SKM-1 (cell line): ENCODE measurements around the gene ZNF25.
"Not testable (repeated sequence)": the region's sequence is repeated elsewhere in the genome, so short reads cannot be mapped to it uniquely, and the experiment has no call there.

Experiments used
- DNase-seq: peaks from one replicate; lab custom pipeline; 2025; ENCODE audit not compliant: unreplicated experiment; lab: John Stamatoyannopoulos, UW

Gene ZNF25

DNA sequence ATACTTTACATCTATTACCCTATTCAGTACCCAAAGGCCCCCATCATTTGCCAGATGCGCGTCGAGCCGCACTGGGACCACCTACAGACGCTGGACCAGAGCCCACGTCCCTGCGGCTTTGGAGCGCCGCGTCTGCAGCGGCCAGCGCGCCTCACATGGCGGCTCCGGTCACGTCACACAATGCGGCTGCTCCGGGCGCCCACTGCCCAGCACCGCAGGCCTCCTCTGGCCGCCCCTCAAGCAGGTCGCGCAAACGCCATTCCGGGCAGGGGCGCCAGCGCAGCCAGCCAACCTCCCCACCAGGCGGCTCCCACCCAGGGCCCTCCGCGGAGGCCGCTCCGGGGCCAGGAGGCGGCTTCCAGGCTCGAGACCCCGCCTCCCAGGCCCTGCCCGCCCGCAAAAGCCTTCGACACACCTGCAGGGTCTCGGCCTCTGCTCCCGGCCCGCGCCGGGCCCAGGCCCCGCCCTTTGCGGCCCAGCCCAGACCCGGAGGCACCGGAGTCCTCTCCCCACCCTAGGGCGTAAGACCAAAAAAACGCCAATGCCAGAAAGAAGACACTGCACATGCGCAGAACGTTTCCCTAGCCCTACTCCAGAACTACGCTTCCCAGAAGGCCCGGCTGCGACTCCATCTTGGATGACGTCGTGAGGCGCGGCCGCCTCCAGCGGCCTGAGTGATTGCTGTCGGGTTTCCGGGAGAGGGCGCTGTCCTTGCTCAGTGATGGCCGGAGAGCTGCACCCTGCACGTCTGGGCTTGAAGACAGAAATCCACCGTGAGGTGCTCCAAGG lies at the start of gene ZNF25:
Gene ZNF25, minus strand, starts transcription at position 557 of the 789 bp plus-strand sequence. CDS start 4,925 bp downstream, outside the sequence.
- DNase-seq: peak; percentile 83

DNA sequence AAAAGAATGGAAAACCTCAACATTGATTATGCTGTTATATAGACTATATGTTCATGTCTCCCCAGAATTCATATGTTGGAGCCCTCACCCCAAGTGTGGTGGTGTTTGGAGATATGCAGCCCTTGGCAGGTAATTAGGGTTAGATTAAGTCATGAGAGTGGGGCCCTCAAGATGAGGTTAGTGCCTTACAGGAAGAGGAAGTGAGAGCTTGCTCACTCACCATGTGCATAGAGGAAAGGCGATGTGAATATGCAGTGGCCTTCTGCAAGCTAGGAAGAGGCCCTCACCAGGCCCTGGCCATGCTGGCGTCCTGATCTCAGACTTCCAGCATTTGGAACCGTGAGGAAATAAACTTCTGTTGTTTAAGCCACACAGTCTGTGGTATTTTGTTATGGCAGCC lies 48.8 kb upstream of the ZNF25 start:
- no peak for DNase-seq

DNA sequence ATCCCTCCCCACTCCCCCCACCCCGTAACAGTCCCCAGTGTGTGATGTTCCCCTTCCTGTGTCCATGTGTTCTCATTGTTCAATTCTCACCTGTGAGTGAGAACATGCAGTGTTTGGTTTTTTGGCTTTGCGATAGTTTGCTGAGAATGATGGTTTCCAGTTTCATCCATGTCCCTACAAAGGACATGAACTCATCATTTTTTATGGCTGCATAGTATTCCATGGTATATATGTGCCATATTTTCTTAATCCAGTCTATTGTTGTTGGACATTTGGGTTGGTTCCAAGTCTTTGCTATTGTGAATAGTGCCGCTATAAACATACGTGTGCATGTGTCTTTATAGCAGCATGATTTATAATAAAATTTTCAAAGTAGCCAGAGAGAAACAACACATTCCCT lies 42.7 kb upstream of the ZNF25 start:
- not testable (repeated sequence) for DNase-seq

DNA sequence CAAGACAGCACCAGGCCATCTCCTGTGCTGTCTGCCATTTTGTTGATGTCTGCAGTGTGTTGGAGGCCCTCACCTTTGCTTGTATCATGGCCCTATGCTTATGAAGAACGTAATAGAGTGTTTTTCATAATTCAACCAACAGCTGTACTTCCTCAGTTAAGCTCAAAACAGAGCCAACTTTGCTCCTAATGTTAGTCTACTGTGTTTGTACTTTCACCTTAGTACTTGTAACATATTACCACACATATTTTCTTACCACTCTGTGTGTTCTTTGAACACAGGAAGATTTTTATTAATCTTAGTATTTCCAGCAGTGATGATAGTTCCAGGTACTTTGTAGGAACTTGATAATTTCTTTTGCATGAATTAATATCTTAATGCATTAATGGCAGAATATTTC lies 39.9 kb upstream of the ZNF25 start:
- DNase-seq: no peak

DNA sequence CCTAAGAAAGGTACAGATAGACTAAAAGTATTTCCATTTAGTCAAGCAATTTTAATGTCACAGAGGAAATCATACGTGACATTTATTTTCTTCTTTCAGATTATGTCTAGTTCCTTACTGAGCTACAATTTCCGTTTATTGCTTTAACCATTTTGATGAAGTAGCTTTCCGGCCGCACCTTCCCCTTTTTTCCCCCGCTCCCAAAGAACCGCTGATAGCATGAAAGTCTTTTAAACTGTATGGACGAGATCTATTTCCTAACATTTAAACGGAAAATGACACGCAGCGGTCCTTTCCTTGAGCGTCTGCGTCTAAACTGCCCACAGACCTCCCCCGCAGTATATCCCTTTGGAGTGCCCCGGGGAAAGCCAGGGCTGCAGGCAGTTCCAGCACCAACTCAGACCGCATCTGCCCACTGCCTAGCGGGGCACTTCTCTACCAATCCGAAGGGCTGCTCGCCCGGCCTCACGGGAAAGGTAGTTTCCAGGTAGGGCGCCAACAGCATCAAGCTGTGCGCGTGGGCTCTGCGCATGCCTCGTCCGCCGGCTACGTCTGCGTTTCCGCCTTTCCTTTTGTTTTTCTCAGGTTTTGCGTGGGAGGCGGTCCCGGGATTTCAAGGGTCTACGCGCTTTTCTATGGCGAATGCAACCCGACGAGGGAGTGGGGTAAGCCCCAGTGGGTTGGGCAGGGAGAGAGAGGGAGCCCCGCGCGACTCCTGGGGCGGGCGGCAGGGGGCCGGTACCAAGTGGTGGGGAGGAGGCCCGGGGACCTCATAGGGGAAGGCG lies 33.9 kb upstream of the ZNF25 start, which contains the start of gene ZNF33A:
Gene ZNF33A, plus strand, starts transcription at position 557 of the 785 bp plus-strand sequence. CDS start 1,667 bp downstream, outside the sequence.
- peak; percentile 69 for DNase-seq

DNA sequence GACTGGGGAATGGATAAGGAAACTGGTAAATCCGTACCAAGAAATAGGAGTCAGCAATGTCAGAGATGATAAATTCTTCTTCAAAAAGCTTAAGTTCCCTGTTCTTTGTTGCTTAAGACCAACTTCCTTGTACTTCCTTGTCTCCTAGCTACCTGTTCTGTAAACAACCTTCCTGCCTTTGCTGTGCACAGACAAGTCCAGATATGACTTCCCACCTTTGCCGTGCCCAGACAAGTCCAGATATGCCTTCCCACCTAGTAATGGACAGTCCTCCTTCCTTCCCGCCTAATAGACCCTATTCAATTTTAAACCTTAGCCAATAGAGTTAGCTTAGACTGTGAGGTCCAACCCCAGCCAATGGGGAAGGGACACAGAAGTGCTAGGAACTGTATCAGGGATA lies 31.5 kb upstream of the ZNF25 start:
- DNase-seq: no peak

DNA sequence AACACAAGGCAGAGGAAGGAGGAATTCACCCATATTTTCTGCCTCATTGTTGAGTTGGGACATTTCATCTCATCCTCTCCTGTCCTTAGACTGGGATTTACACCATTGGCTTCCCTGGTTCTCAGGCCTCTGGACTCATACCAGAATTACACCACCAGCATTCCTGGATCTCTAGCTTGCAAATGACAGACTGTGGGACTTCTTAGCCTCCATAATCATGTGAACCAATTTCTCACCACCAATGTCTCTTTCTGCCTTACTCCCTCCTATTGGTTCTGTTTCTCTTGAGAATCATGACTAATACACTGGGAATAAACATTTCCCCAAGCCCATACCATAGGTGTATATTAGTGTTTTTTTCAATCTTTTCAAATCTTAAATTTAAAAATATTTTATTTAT lies 31.1 kb upstream of the ZNF25 start:
- no peak for DNase-seq

DNA sequence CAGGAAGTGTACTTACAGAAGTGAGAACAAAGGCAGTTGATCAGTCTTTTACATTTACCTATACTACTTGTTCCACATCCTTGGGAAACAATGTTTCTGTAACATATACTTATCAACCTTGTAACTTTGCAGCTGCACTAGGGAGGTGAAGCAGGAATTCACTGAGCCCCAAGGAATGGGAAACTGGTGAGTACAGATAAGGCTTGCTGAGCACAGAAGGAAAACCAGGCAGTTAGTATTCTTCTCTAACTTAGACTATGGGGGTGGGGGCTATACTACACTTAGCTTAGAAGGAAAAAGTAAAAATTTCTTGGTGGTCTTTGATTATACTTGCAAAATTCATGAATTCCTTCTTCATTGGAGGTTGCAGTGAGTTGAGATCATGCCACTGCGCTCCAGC lies 27.1 kb upstream of the ZNF25 start:
- DNase-seq: no peak

DNA sequence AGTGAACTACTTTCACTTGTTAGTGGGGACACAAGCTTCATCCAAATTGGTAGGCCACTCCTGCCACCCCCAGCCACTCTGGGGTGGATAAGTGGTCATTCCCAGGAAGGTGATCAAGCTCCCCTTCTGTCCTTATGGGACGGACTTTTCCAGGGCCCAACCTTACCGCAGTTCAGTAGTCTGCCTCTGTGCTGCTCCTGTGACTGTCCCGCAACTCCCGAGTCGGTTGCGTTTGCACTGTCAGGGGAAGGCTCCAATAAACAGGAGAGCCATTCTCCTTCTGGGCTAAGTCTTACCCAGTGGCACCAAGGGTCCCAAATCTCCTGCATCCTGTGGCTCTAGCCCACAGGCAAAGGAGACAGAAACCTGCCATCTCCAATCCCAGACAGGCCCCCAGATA lies 26.6 kb upstream of the ZNF25 start:
- DNase-seq: no peak

DNA sequence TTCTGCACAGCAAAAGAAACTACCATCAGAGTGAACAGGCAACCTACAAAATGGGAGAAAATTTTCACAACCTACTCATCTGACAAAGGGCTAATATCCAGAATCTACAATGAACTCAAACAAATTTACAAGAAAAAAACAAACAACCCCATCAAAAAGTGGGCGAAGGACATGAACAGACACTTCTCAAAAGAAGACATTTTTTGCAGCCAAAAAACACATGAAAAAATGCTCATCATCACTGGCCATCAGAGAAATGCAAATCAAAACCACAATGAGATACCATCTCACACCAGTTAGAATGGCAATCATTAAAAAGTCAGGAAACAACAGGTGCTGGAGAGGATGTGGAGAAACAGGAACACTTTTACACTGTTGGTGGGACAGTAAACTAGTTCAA lies 24.0 kb upstream of the ZNF25 start:
- DNase-seq: not testable (repeated sequence)

DNA sequence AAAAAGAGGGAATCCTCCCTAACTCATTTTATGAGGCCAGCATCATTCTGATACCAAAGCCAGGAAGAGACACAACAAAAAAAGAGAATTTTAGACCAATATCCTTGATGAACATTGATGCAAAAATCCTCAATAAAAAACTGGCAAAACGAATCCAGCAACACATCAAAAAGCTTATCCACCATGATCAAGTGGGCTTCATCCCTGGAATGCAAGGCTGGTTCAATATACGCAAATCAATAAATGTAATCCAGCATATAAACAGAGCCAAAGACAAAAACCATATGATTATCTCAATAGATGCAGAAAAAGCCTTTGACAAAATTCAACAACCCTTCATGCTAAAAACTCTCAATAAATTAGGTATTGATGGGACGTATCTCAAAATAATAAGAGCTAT lies 22.5 kb upstream of the ZNF25 start:
- not testable (repeated sequence) for DNase-seq

DNA sequence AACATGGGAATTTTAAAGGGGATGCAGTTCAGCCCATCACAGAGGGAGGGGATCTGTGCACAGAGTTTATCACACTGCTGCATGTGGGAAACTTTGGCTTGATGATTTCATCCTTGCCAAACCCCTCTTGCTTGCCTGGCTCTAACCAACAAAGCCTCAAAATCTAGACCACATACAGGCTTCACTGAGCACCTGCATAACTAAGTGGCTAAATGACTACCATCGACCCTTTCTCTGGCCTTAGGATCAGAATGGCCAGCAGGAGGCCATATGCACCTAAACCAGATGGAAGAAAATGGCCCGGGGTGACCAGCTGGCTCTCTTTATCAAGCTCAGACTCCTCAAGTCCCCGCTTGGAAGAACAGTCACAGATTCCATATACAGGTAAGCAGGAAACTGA lies 15.6 kb upstream of the ZNF25 start:
- no peak for DNase-seq

DNA sequence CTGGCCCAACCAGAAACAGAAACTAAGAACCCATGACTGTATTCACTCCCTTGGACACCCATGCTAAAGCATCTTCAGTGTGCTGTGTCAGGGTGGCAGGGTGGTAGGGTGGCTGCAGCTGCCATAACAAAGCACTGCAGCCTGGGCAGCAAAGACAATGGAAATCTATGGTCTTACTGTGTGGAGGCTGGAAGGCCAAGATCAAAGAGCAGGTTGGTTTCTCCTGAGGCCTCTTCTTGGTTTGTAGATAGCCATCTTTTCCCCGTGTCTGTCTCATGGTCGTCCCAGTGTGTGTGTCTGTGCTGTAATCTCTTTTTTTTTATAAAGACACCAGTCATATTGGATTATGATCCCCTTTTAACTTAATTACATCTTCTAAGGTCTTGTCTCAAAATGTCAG lies 15.2 kb upstream of the ZNF25 start:
- no peak for DNase-seq

DNA sequence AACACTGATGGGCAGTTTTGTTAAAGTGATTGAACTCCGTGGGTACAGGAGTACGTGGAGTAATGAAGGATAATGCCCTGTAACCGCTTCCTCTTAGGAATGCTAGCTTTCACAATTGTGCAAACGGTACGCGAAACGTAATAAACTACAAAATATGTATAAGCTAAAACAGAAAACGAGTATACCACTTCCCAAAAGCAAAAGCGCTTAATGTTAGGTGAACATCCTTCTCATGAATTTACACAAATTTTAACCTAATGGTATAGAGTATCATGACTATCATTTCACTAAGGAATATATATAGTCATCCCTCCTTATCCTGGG lies 395 bp upstream of the ZNF25 start:
- DNase-seq: no peak

DNA sequence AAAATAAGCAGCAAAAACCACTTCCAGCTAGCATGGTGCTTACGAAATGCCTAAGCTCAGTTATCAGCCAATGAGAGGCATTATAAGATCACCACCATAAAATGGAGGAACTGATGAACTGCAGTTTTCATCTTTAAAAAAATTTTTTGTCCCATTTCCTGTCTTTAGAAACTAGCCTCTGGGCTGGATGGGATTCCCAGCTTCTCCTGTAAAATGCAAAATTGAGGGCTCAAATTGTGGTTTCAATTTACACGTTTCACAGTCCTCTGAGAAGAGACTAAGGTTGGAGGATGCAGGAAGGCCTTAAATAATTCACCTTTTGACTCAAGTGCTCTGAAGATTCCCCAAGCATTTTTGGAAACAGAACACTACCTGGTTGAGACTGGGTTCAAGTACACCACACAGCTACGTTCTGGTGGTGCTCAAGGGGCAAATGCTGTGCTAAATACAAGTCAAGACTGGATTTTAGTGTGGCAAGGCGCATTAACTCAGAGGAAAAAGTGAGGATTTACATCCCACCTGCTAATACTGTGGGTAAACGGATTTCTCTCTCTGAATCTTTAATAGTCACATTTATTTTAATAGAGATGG lies 951 bp downstream of the ZNF25 start:
- DNase-seq: no peak

DNA sequence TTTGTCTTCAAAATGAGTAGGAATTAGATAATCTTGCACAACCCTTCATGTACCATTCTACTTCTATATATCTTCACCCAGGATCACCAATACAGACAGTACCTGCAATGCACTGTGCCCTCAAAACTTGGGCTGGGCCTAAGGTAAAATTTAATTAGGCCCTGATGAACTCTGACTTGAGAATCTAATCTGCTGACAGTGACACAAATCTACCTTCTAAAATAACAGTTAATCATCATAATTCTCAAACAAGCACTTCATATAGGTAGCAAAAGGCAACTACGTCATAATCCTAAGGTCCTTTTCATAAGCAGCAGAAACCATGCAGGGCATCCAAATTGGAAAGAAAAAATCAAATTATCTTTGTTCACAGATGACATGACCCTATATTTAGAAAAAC lies 4.1 kb downstream of the ZNF25 start:
- DNase-seq: no peak

DNA sequence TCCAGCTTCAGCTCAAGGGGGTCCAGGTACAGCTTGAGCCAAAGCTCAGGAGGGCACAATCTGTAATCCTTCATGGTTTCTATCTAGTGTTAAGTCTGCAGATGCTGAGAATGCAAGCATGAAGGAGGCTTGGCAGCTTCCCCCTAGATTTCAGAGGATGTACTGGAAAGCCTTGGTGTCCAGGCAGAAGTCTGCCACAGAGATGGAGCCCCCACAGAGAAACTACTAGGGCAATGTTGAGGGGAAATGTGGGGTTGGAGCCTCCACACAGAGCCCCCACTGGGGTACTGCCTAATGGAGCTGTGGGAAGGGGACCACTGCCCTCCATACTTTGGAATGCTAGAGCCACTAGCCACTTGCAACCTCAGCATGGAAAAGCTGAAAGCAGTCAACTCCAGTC lies 11.4 kb downstream of the ZNF25 start:
- no peak for DNase-seq

DNA sequence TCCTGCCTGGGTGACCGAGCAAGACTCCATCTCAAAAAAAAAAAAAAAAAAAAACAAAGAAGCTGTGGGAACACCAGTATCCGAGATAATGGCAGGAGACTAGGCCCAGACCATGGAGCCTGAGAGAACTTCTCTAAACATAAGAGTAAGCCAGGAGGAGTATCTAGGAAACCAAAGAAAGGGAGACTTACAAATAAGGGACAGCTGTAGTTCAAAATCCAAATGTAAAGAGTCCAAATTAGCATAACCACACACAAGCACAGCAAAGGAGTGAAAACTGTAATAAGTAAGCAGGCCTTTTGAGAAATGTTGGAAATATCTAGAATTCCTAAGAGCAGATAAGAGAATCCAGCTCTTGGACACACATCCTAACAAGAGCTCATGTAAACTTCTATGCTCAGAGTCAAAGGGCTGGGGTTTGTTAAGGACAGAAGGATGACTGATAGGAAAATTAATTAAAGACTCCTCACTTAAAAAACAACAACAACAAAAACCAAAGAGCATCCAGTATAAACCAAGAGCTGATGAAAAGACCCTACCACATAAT lies 15.8 kb downstream of the ZNF25 start:
- DNase-seq: no peak

DNA sequence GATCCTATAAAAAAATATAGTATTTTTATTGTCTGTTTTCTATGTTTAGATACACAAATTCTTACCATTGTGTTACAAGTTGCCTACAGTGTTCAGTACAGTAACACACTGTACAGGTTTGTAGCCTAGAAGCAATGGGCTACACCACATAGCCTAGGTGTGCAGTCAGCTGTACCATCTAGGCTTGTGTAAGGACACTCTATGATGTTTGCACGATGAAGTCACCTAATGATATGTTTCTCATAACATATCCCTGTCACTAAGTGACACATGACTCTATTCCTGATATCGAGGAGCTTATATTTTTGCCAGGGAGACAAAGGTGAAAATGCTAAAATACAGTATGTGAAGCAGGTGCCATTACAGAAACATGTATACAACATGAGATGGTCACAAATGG lies 18.6 kb downstream of the ZNF25 start:
- DNase-seq: no peak

DNA sequence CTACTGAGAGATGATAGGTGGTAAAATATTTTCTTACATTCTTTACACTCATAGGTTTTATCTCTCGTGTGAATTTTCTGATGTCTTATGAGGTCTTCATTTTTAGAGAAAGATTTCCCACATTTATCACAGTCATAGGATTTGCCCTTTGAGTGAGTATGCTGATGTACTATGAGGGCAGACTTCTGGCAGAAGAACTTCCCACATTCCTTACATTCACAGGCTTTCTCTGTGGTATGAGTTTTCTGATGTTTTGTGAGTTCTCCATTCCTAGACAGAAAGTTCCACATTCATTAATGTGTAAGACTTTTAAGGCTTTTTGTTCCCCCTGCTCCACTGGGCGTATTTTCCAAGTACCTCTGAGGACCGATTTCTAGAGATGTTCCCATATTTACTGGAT lies 23.5 kb downstream of the ZNF25 start:
- DNase-seq: no peak

DNA sequence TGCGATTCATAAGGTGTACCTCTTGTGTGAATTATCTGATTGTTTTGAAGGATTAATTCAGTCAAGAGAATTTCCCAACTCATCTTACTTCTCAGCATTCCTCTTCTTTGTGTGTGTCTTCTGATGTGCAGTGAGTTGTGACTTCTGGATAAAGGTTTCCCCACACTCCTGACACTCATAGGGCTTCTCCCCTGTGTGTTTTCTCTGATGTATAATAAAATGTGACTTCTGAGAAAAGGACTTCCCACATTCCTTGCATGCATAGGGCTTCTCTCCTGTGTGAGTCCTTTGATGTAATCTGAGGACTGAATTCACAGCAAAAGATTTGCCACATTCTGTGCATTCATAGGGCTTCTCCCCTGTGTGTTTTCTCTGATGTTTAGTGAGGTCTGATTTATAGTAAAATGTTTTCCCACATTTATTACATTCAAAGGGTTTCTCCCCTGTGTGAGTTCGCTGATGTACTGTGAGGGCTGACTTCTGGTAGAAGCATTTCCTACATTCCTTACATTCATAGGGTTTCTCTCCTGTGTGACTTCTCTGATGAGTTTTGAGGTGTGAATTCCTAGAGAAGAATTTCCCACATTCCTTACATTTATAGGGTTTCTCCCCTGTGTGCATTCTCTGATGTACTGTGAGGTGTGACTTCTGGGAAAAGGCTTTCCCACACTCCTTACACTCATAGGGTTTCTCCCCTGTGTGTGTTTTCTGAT lies 24.2 kb downstream of the ZNF25 start:
- DNase-seq: no peak
